ENCODE measurements around the gene PCDH9.

Gene PCDH9

GRCh38 chr13:67086260-67086659 lies 143.9 kb downstream of the PCDH9 start:
- no peak for DNase-seq (ENCODE audit: low read depth)

DNA sequence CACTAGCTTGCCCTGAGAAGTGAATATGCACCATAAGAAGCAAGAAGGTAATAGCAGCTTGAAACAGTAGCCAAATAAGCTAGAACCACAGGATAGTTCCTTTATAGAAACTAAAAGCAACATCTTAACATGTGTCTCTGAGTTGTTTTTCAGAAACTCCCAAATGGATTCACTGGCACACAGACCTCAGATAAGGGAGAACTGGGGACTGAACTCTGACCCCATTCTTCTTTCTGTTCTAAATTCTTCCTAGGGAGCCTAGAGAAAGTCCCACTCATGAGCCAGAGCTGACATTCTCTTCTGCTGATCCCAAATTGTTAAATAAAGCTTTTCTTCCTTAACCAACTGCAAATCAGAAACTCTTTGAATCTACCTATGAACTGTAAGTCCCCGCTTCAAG lies 146.1 kb downstream of the PCDH9 start:
- no peak for DNase-seq (ENCODE audit: low read depth)

- no peak for DNase-seq (ENCODE audit: low read depth)
Measured at GRCh38 chr13:67083519-67083918, 146.6 kb downstream of the PCDH9 start.

DNA sequence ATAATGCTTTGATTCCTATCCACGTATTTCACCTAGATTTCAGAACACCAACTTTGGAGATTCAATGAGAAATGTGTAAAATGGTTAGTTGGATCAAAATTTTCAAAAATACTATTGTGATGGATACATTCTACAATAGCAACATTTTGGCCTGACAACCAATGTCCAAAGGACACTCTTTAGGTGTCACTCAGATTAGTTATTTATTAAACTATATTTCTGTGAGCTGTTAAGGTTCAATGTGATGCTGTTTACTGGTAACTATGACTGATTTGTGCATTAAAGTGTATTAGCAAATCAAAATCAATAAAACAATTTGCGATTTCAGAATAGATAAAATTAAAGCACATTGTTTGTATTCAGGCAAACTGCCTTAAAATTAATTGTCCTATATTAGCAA lies 149.8 kb downstream of the PCDH9 start:
- no peak for DNase-seq (ENCODE audit: low read depth)

GRCh38 chr13:67078062-67078461 lies 152.1 kb downstream of the PCDH9 start:
- no peak for DNase-seq (ENCODE audit: low read depth)

- DNase-seq (ENCODE audit: low read depth) = no peak
Measured at GRCh38 chr13:67077132-67077531, 153.0 kb downstream of the PCDH9 start.

DNA sequence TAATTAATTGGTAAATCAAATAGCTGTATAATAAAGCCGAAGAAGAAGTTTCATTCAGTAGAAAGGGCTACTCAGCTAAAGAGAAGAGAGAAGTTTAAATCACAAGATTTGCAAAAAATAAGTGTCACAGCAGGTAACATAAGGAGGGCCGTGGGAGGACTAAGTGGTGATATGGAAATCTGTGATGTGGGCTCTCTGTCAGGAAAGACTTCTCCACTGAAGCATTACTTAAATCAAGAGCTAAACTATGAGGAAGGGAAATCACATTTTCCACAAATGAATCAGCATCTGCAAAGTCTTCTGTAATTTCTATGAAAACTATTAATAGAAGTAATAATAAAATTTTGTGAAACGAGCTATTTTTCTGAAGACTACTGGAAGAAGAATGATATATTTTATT lies 153.8 kb downstream of the PCDH9 start:
- no peak for DNase-seq (ENCODE audit: low read depth)

GRCh38 chr13:67075239-67075638 lies 154.9 kb downstream of the PCDH9 start:
- no peak for DNase-seq (ENCODE audit: low read depth)

GRCh38 chr13:67071918-67072598 lies 158.1 kb downstream of the PCDH9 start:
- no peak for DNase-seq (ENCODE audit: low read depth)

DNA sequence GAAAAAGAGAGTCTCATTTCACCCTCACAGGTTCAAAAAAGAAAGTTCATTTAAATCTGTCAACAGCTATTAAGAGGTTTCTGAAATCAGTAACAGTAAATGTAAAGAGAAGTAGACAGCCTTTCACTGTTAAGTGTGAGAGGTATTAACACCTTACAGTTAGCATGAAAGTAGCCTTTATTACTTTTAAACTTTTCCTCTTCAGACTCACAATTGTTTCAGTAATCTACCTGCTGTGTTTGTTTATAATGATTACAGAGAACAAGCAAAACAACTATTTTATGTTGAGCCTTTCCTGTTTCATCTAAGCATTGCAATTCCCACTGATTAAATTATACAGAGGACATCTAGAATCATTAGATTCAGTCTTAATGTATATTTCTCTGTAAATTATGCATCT lies 159.8 kb downstream of the PCDH9 start:
- no peak for DNase-seq (ENCODE audit: low read depth)

DNA sequence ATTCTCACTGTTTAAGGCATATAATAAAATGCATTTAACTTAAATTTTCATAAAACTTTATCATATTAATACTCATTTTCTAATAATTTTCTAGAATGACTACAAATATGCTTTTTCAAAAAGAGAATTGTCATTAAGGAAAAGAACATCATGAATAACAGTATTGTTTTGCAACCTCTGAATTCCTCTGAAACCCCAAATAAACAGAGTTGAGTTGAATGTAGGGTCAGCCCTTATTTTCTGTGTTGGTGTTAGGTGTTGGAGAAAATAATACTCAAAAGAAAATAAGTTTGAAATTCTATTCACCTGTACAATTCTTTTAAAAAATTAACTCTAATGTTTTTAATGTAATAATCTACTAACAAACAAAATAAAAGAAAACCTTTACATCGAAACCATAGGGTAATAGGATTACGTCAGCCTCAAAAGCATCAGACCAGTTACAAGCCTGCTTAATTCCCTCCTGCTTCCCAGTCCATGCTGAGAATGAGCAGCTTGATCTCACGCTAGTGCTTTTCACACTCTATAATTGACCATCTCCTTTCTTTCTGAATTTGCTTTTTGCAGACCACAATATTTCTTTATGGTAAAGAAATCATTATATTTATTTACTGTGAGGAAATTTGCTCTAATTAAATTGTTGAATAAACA lies 160.9 kb downstream of the PCDH9 start:
- no peak for DNase-seq (ENCODE audit: low read depth)

GRCh38 chr13:67064920-67065319 lies 165.2 kb downstream of the PCDH9 start:
- no peak for DNase-seq (ENCODE audit: low read depth)

- DNase-seq (ENCODE audit: low read depth) = no peak
Measured at GRCh38 chr13:67063036-67063435, 167.1 kb downstream of the PCDH9 start.

- DNase-seq (ENCODE audit: low read depth) = no peak
Measured at GRCh38 chr13:67062160-67062559, 168.0 kb downstream of the PCDH9 start.

DNA sequence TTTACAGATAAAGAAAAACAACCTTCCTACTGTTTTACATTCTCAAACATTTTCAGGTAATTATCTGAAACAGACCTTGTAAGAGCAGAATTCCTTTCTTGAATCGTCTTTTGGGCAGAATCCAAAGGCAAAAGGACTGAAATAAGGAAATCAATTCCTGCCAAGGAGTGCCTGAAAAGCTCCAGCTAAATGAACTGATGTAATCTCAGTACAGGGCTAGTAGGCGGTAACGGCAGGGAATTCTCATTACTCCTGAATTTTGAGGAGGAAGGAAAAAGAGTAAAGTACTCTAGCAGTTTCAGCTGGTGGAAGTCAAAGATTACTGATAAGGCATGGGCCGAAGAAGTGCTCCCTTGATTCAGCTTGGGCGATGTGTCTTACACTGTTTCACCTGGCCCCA lies 168.4 kb downstream of the PCDH9 start:
- no peak for DNase-seq (ENCODE audit: low read depth)

- no peak for DNase-seq (ENCODE audit: low read depth)
Measured at GRCh38 chr13:67052550-67053490, 177.3 kb downstream of the PCDH9 start.

DNA sequence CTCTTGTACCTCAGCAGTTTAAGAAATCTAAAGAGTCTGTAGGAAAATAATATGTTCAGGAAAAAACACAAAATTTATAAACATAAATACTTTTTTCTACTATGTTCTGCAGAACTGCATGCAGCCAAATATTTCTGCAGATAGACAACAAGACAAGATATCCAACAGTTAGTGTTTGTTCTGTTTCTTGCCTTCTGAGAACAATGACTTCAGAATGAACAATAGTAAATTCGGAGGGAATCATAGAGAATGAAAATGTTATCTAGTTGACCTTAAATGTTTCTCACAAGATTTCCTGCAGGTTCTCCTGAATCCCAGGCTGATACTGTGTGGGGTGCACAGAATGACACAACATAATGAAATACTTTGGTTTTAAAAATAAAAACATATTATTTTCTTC lies 180.4 kb downstream of the PCDH9 start:
- DNase-seq (ENCODE audit: low read depth) = no peak

DNA sequence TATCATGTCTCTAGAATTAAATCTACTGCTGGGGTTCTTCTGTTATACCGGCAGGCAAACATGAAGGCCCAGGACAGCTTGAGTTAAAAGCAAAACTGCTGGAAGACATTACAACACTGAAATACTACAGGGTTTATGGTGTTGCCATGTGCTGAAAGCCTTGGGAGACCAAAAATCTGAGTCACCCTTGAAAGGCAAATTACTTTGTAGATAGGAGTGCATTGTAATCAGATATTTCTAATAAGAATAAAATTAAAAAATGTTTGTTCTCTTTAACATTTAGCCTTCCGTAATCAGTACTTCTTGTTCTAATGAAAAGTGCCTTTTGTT lies 181.3 kb downstream of the PCDH9 start:
- no peak for DNase-seq (ENCODE audit: low read depth)

DNA sequence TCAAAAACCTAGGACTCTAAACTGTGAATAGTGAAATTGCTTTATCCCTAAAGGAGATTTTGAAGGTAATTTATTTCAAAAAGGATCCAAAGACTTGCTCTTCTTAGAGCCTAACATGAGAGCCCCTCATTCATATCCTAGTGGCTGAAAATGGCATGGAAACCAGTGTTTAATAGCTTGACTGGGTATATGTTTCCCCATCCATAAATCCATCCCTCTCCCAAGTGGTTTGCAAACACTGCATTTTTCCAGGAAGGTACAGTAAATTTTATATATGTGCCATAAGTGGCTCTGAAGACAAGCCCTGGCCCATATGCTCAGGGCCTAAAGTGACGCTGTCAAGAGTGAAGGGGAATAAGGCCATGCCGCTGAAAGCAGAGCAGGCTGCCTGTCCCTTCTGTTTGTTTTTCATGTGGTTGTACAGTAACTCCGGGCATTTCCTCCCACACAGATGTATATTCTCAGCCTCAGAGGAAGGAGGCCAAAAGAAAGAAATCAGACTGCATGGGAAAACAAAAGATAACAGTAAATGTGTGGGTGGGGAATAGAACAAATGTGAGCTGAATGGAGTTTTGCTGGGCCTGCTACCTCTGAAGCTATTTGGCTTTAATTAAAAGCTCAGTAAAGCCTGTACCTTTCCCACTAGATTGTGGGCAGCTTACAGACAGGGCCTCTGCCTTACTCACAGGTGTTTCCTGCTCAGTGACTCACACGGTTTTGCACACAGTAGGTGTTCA lies 181.9 kb downstream of the PCDH9 start:
- DNase-seq (ENCODE audit: low read depth) = no peak

- DNase-seq (ENCODE audit: low read depth) = no peak
Measured at GRCh38 chr13:67045357-67045756, 184.8 kb downstream of the PCDH9 start.

GRCh38 chr13:67043901-67044300 lies 186.2 kb downstream of the PCDH9 start:
- no peak for DNase-seq (ENCODE audit: low read depth)

- DNase-seq (ENCODE audit: low read depth) = no peak
Measured at GRCh38 chr13:67042556-67042955, 187.6 kb downstream of the PCDH9 start.
